SH-SY5Y (cell line): ENCODE results near the gene TRIM67.

Experiments used
- GATA2 ChIP-seq: IDR thresholded peaks from 2 replicates; pipeline ENCODE4 v1.6.1; 2011; ENCODE audit warnings: mild to moderate bottlenecking, low read depth, low read length
- GATA3 ChIP-seq: IDR thresholded peaks from 2 replicates; pipeline ENCODE4 v1.6.1; 2011; ENCODE audit warnings: low read depth, mild to moderate bottlenecking, low read length, moderate library complexity

- TF ChIP-seq GATA3 (no peak), GATA2 (no peak)
Measured at GRCh38 chr1:231180034-231180433, 18.2 kb downstream of the TRIM67 start.
